PC-9 (cell line): ENCODE measurements around the gene MICAL2.

Experiments
- EZH2 ChIP-seq: fragments of 200-600 bp; sonication (generic); IDR thresholded peaks from 2 replicates; pipeline ENCODE4 v1.8.0; 2017; ENCODE audit warnings: antibody characterized with exemption, low read depth
- TF ChIP-seq, protein P1 (sequence below): fragments of 200-600 bp; sonication (generic); conservative IDR thresholded peaks from 2 replicates; pipeline ENCODE4 v1.6.1; 2017; ENCODE audit warnings: mixed run types, antibody characterized with exemption, mild to moderate bottlenecking, moderate library complexity

DNA sequence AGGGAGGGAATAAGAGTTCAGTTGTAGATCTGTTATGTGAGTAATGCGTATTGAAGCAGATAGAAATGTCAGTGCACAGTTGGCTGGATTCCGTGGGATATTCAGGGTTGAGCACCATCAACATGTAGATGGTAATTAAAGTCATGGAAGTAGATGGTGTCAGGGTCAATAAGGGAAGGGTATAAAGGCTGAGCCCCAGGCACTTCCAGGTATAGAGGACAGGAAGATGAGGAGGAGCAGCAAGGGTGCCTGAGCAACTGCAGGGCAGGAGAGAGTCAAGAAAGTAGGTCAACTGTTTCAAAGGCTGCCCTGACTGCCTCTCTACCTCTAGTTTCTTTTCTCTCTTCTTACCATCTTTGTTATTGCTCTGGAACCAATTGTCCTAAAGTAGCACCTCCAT is 85.9 kb downstream of the MICAL2 start:
- TF ChIP-seq, protein P1, sequence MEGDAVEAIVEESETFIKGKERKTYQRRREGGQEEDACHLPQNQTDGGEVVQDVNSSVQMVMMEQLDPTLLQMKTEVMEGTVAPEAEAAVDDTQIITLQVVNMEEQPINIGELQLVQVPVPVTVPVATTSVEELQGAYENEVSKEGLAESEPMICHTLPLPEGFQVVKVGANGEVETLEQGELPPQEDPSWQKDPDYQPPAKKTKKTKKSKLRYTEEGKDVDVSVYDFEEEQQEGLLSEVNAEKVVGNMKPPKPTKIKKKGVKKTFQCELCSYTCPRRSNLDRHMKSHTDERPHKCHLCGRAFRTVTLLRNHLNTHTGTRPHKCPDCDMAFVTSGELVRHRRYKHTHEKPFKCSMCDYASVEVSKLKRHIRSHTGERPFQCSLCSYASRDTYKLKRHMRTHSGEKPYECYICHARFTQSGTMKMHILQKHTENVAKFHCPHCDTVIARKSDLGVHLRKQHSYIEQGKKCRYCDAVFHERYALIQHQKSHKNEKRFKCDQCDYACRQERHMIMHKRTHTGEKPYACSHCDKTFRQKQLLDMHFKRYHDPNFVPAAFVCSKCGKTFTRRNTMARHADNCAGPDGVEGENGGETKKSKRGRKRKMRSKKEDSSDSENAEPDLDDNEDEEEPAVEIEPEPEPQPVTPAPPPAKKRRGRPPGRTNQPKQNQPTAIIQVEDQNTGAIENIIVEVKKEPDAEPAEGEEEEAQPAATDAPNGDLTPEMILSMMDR = no peak
- no peak for TF ChIP-seq EZH2
